CD4-positive, alpha-beta T cell treated with Interleukin-17A for 4 hours (primary cell): ENCODE measurements around the gene HTR1B.

Source experiments
- DNase-seq: peaks from one replicate; pipeline ENCODE4 v3.0.0-alpha.2; 2020; ENCODE audit warnings: mixed read lengths

HTR1B gene

GRCh38 chr6:77455271-77455670 lies 8.0 kb downstream of the HTR1B start:
- no peak for DNase-seq

GRCh38 chr6:77454386-77454785 lies 8.9 kb downstream of the HTR1B start:
- DNase-seq, result no peak

GRCh38 chr6:77451466-77451865 lies 11.8 kb downstream of the HTR1B start:
- DNase-seq, result no peak

- DNase-seq, result no peak
Measured at GRCh38 chr6:77450924-77451323, 12.4 kb downstream of the HTR1B start.

GRCh38 chr6:77448546-77448945 lies 14.7 kb downstream of the HTR1B start:
- no peak for DNase-seq

GRCh38 chr6:77447254-77447653 lies 16.0 kb downstream of the HTR1B start:
- no peak for DNase-seq

- no peak for DNase-seq
Measured at GRCh38 chr6:77446249-77446648, 17.0 kb downstream of the HTR1B start.

GRCh38 chr6:77445214-77445613 lies 18.1 kb downstream of the HTR1B start:
- DNase-seq, result no peak

GRCh38 chr6:77440206-77440976 lies 22.9 kb downstream of the HTR1B start:
- DNase-seq, result no peak

GRCh38 chr6:77433888-77434287 lies 29.4 kb downstream of the HTR1B start:
- DNase-seq, result no peak

GRCh38 chr6:77430504-77430903 lies 32.8 kb downstream of the HTR1B start:
- no peak for DNase-seq

GRCh38 chr6:77425671-77426070 lies 37.6 kb downstream of the HTR1B start:
- DNase-seq, result no peak

GRCh38 chr6:77425216-77425615 lies 38.1 kb downstream of the HTR1B start:
- DNase-seq, result no peak

GRCh38 chr6:77424761-77425160 lies 38.5 kb downstream of the HTR1B start:
- no peak for DNase-seq

- no peak for DNase-seq
Measured at GRCh38 chr6:77416839-77417238, 46.5 kb downstream of the HTR1B start.

- DNase-seq, result no peak
Measured at GRCh38 chr6:77415706-77416105, 47.6 kb downstream of the HTR1B start.
